ENCODE data around the gene SPARC. TPM values are rescaled to one million over a fixed set of nuclear protein-coding genes. Genes with fewer than 3 reads are reported as not detected.
"Not testable (repeated sequence)": the region's sequence is repeated elsewhere in the genome, so short reads cannot be mapped to it uniquely, and the experiment has no call there.

SPARC gene
- total RNA-seq, 6 experiments from 2014 or later = 62.2 to 277 (median 109) TPM

GRCh38 chr5:151730381-151730780 is 43.7 kb upstream of the SPARC start:
- no peaks in the 10 kb centered on the region for H3K4me1 ChIP-seq
- TF ChIP-seq CTCF (IDR thresholded peaks at IDR 0.05) (no peak), POLR2A (IDR thresholded peaks at IDR 0.05) (no peak)
- ATAC-seq = no peak
- no peaks in the 10 kb centered on the region for H3K27me3 ChIP-seq
- DNase-seq = no peak
- H3K27ac ChIP-seq = no peak overlapping the region
- no peaks in the 10 kb centered on the region for H3K36me3 ChIP-seq
- 95% methylated on average over 7 of the region's 7 CpGs for WGBS (ENCODE audit: insufficient coverage, low coverage, low lambda C conversion rate, missing lambda C conversion rate)
- no peaks in the 10 kb centered on the region for H3K9me3 ChIP-seq
- no peak overlapping the region for H3K4me3 ChIP-seq
- intact Hi-C loops (cut with DNase I) = loop anchor here in 1 of 2 donors (10.0 kb wide), 1 partner anchor 66 kb away; no protein-coding TSS in a partner anchor

GRCh38 chr5:151729597-151729996 is 42.9 kb upstream of the SPARC start:
- H3K36me3 ChIP-seq; H3K27ac ChIP-seq; ATAC-seq; H3K9me3 ChIP-seq; DNase-seq; H3K4me1 ChIP-seq; H3K27me3 ChIP-seq; intact Hi-C loops (cut with DNase I); H3K4me3 ChIP-seq: not testable (repeated sequence)
- 75% methylated on average over 5 of the region's 5 CpGs for WGBS (ENCODE audit: insufficient coverage, low coverage, low lambda C conversion rate, missing lambda C conversion rate)

- Histone ChIP-seq H3K9me3 (no peaks in the 10 kb centered on the region), H3K36me3 (no peaks in the 10 kb centered on the region), H3K27me3 (no peaks in the 10 kb centered on the region), H3K27ac (no peak overlapping the region), H3K4me1 (no peaks in the 10 kb centered on the region), H3K4me3 (no peak overlapping the region)
- no peak for TF ChIP-seq POLR2A (IDR thresholded peaks at IDR 0.05)
- TF ChIP-seq CTCF (IDR thresholded peaks at IDR 0.05) = no peak
- DNase-seq (no peak), ATAC-seq (no peak)
- intact Hi-C loops (cut with DNase I) = no loop called here
- WGBS (ENCODE audit: insufficient coverage, low coverage, low lambda C conversion rate, missing lambda C conversion rate) = 100% methylated on average over 2 of the region's 2 CpGs
Measured at GRCh38 chr5:151724360-151724759, 37.6 kb upstream of the SPARC start.

GRCh38 chr5:151722546-151722945 is 35.8 kb upstream of the SPARC start:
- Histone ChIP-seq H3K27me3 (no peaks in the 10 kb centered on the region), H3K27ac (no peak overlapping the region), H3K9me3 (no peaks in the 10 kb centered on the region), H3K4me3 (no peak overlapping the region), H3K4me1 (no peaks in the 10 kb centered on the region), H3K36me3 (no peaks in the 10 kb centered on the region)
- peak in 2 of 4 donors; percentile 27 to 55 for ATAC-seq
- DNase-seq = no peak
- TF ChIP-seq POLR2A (IDR thresholded peaks at IDR 0.05) (no peak), CTCF (IDR thresholded peaks at IDR 0.05) (no peak)
- intact Hi-C loops (cut with DNase I) = no loop called here

- TF ChIP-seq POLR2A (IDR thresholded peaks at IDR 0.05) (no peak), CTCF (IDR thresholded peaks at IDR 0.05) (no peak)
- H3K9me3 ChIP-seq = no peaks in the 10 kb centered on the region
- intact Hi-C loops (cut with DNase I) = no loop called here
- DNase-seq = no peak
- no peaks in the 10 kb centered on the region for H3K36me3 ChIP-seq
- no peak for ATAC-seq
- H3K4me1 ChIP-seq = no peaks in the 10 kb centered on the region
- no peaks in the 10 kb centered on the region for H3K27me3 ChIP-seq
- H3K4me3 ChIP-seq = no peak overlapping the region
- H3K27ac ChIP-seq = no peak overlapping the region
Measured at GRCh38 chr5:151721812-151722391, 35.2 kb upstream of the SPARC start.
